Smooth muscle cell (in vitro differentiated cells): ENCODE data around the gene PAPSS2. TPM values are rescaled to one million over a fixed set of nuclear protein-coding genes. Genes with fewer than 3 reads are reported as not detected.

Experiments
- DNase-seq: peaks from one replicate; lab custom pipeline; 2025; ENCODE audit not compliant: unreplicated experiment; lab: John Stamatoyannopoulos, UW
- H2AFZ ChIP-seq: fragments of 200-600 bp; sonication (generic); 2 replicates; pipeline ENCODE4 v1.6.0; 2016; ENCODE audit warnings: antibody characterized with exemption, low read depth, mild to moderate bottlenecking
- H3F3A ChIP-seq: fragments of 200-600 bp; sonication (generic); 2 replicates; pipeline ENCODE4 v1.6.0; 2017; ENCODE audit warnings: antibody characterized with exemption, low read depth
- H3K27ac ChIP-seq: fragments of 200-600 bp; sonication (generic); 2 replicates; pipeline ENCODE4 v1.5.1; 2016; ENCODE audit warnings: low read depth, mild to moderate bottlenecking
- H3K27me3 ChIP-seq: fragments of 200-600 bp; sonication (generic); 2 replicates; pipeline ENCODE4 v1.6.1; 2016; ENCODE audit warnings: low read depth, mild to moderate bottlenecking
- H3K36me3 ChIP-seq: fragments of 200-600 bp; sonication (generic); 2 replicates; pipeline ENCODE4 v1.5.1; 2016; ENCODE audit warnings: low read depth
- H3K4me1 ChIP-seq: fragments of 200-600 bp; sonication (generic); 2 replicates; pipeline ENCODE4 v1.5.1; 2016; ENCODE audit warnings: low read depth
- H3K4me2 ChIP-seq: fragments of 200-600 bp; sonication (generic); 2 replicates; pipeline ENCODE4 v1.6.0; 2016; ENCODE audit warnings: mild to moderate bottlenecking
- H3K4me3 ChIP-seq: fragments of 200-600 bp; sonication (generic); 2 replicates; pipeline ENCODE4 v1.5.1; 2016; ENCODE audit warnings: mild to moderate bottlenecking
- H3K79me2 ChIP-seq: fragments of 200-600 bp; sonication (generic); 2 replicates; pipeline ENCODE4 v1.6.0; 2016; ENCODE audit warnings: low read depth, mild to moderate bottlenecking
- H3K9ac ChIP-seq: fragments of 200-600 bp; sonication (generic); 2 replicates; pipeline ENCODE4 v1.6.0; 2016; ENCODE audit warnings: low read depth
- H3K9me3 ChIP-seq: fragments of 200-600 bp; sonication (generic); replicated peaks from 2 replicates; pipeline ENCODE4 v1.5.1; 2016; ENCODE audit warnings: low read depth
- H4K20me1 ChIP-seq: fragments of 200-600 bp; sonication (generic); 2 replicates; pipeline ENCODE4 v1.6.0; 2016; ENCODE audit warnings: low read depth
- WGBS: methylation state at CpG from one replicate; pipeline ENCODE4 v1.1.7; 2016; ENCODE audit warnings: low lambda C conversion rate; 5-methylcytosine and 5-hydroxymethylcytosine counted together
- polyA plus RNA-seq: library from polyadenylated mRNA; unstranded; fragments of >200 nt; fragmentation: Nextera tagmentation; extraction: Ambion mirVana; gene quantifications from 2 replicates; pipeline ENCODE4 v1.2.1, GENCODE V29; 2016
- total RNA-seq: library from RNA; depleted of rRNA; stranded (reverse); fragments of >200 nt; gene quantifications from 2 replicates; pipeline ENCODE4 v1.2.3, GENCODE V29; 2014
- TF ChIP-seq, protein P1 (sequence below): fragments of 200-600 bp; sonication (generic); IDR thresholded peaks from 2 replicates; pipeline ENCODE4 v1.5.1; 2017; ENCODE audit warnings: borderline replicate concordance, mild to moderate bottlenecking, antibody characterized with exemption; ENCODE audit not compliant: insufficient read depth, poor library complexity, severe bottlenecking

PAPSS2 gene
- total and polyA plus RNA-seq, 2 experiments from 2014 or later: 96.1 to 105 TPM

DNA sequence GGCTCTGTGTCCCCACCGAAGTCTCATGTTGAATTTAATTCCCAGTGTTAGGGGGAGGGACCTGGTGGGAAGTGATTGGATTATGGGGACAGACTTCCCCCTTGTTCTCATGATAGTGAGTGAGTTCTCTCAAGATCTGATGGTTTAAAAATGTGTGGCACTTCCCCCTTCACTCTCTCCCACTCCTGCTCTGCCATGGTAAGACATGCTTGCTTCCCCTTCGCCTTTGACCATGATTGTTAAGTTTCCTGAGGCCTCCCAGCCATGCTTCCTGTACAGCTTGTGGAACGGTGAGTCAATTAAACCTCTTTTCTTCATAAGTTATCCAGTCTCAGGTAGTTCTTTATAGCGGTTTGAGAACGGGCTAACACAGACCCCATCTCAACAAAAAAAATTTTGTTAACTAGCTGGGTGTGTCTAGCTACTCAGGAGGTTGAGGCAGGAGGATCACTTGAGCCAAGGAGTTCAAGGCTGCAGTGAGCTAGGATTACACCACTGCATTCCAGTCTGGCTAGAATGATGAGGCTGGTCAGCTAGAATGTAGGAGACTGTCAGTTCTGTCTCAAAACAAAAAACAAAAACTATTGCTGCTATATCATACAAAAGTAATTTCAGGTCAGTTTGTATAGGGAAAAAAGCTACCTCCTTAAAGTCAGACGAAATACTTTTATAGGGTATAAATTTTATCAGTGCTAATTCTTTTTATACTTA is 100.7 kb downstream of the PAPSS2 start:
- Histone ChIP-seq H2AFZ (no peak overlapping the region), H3K9me3 (no peaks in the 10 kb centered on the region), H3K4me2 (no peak overlapping the region), H3K9ac (no peak overlapping the region), H3K36me3 (no peaks in the 10 kb centered on the region), H3K79me2 (no peaks in the 10 kb centered on the region), H3K27me3 (no peaks in the 10 kb centered on the region), H3K27ac (peak overlapping the region; percentile 48), H3K4me3 (no peak overlapping the region), H4K20me1 (peaks cover 10% of the 10 kb centered on the region), H3F3A (peaks cover 8% of the 10 kb centered on the region), H3K4me1 (no peaks in the 10 kb centered on the region)
- DNase-seq: no peak
- WGBS: 92% methylated on average over 6 of the region's 6 CpGs
- TF ChIP-seq, protein P1, sequence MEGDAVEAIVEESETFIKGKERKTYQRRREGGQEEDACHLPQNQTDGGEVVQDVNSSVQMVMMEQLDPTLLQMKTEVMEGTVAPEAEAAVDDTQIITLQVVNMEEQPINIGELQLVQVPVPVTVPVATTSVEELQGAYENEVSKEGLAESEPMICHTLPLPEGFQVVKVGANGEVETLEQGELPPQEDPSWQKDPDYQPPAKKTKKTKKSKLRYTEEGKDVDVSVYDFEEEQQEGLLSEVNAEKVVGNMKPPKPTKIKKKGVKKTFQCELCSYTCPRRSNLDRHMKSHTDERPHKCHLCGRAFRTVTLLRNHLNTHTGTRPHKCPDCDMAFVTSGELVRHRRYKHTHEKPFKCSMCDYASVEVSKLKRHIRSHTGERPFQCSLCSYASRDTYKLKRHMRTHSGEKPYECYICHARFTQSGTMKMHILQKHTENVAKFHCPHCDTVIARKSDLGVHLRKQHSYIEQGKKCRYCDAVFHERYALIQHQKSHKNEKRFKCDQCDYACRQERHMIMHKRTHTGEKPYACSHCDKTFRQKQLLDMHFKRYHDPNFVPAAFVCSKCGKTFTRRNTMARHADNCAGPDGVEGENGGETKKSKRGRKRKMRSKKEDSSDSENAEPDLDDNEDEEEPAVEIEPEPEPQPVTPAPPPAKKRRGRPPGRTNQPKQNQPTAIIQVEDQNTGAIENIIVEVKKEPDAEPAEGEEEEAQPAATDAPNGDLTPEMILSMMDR: no peak

DNA sequence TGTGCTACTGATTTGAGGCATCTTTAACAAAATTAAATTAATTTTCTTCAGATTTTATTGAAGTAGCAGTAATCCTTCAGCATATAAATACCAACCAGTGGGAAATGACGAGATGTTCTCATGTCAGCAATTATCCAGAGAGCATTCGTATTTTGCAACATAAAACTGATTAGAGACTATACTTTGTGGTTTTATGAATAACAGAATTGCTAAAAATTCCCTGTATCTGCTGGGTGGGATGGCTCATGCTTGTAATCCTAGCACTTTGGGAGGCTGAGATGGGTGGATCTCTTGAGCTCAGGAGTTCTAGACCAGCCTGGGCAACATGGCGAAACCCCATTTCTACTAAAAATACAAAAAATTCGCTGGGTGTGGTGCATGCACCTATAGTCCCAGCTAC is 101.5 kb downstream of the PAPSS2 start:
- Histone ChIP-seq H3K27ac (peak overlapping the region; percentile 48), H2AFZ (no peak overlapping the region), H3K4me3 (no peak overlapping the region), H3K9me3 (no peaks in the 10 kb centered on the region), H3K27me3 (no peaks in the 10 kb centered on the region), H3K4me1 (no peaks in the 10 kb centered on the region), H4K20me1 (peaks cover 10% of the 10 kb centered on the region), H3K79me2 (no peaks in the 10 kb centered on the region), H3K36me3 (peaks cover 5% of the 10 kb centered on the region), H3F3A (peaks cover 8% of the 10 kb centered on the region), H3K4me2 (no peak overlapping the region), H3K9ac (no peak overlapping the region)
- 66% methylated on average over 4 of the region's 4 CpGs for WGBS
- no peak for DNase-seq
- TF ChIP-seq, protein P1: no peak

DNA sequence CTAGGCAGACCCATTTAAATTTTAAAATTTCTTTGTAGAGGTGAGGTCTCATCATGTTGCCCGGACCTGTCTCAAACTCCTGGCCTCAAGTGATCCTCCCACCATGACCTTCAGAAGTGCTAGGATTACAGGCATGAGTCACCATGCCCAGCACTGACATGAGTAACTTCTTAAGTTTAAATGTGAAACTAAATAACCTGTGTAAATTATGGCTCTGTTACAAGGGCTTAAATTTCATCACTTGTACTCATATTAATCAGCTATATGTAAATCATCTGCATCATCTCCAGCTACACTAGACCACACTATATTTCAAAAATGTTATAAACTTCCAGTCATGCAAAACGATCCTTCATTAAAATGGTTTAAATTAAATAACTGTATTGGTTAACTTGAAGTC is 102.2 kb downstream of the PAPSS2 start:
- no peak overlapping the region for H3K9ac ChIP-seq
- H3K27ac ChIP-seq: peak overlapping the region; percentile 34
- H2AFZ ChIP-seq: no peak overlapping the region
- no peaks in the 10 kb centered on the region for H3K27me3 ChIP-seq
- no peak overlapping the region for H3K4me3 ChIP-seq
- H3K9me3 ChIP-seq: no peaks in the 10 kb centered on the region
- H3F3A ChIP-seq: peaks cover 8% of the 10 kb centered on the region
- H4K20me1 ChIP-seq: peaks cover 10% of the 10 kb centered on the region
- H3K4me1 ChIP-seq: no peaks in the 10 kb centered on the region
- H3K36me3 ChIP-seq: peaks cover 8% of the 10 kb centered on the region
- no peak for DNase-seq
- 57% methylated on average over 2 of the region's 2 CpGs for WGBS
- H3K4me2 ChIP-seq: peak overlapping the region; percentile 32
- H3K79me2 ChIP-seq: no peaks in the 10 kb centered on the region
- TF ChIP-seq, protein P1: no peak
